ENCODE results near the gene GALNT16. TPM values are rescaled to one million over a fixed set of nuclear protein-coding genes. Genes with fewer than 3 reads are reported as not detected.

Gene GALNT16
- total and polyA plus RNA-seq, 3 donors from 2014 or later, result 5.6 to 11.1 (median 6.3) TPM

DNA sequence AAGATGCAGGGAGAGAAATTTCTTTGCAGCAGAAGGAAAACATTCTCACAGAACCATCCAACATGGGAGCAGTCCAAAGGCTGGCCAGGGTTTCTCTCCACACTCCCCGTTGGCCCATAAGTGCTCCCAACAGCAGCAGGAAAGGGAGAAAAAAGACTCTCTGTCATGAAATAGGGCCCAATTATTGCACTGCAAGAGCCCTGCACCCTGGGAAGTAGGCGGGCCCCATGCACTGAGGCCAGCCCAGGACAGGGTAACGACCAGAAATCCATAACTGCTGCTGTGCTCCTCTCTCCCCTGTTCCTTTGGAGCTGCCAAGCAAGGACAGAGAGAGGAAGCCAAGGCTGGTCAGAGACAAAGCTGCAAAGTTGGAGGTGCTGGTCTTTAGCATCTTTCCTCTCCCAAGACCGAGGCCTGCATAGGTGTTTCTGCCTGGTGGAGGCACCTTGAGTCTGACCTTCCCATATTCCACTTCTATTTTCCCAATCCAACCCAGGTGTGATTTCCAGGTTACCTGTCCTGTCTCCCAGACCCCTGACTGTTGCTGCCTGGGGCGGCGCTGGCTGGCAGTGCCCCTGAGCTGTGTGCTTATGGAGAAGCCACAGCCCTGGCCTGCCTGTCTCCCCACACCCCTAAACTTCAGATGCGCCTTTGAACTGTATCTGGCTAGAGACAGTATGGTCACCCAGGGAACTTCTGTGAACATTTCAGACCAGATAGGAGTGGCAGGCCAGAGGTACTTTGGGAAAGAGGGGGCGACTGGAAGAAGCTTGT is 6.8 kb downstream of the GALNT16 start:
- no peaks in the 10 kb centered on the region for H3K27me3 ChIP-seq
- H3K27ac ChIP-seq, result no peak overlapping the region
- TF ChIP-seq POLR2A (IDR thresholded peaks at IDR 0.05), result no peak
- TF ChIP-seq, protein P1, sequence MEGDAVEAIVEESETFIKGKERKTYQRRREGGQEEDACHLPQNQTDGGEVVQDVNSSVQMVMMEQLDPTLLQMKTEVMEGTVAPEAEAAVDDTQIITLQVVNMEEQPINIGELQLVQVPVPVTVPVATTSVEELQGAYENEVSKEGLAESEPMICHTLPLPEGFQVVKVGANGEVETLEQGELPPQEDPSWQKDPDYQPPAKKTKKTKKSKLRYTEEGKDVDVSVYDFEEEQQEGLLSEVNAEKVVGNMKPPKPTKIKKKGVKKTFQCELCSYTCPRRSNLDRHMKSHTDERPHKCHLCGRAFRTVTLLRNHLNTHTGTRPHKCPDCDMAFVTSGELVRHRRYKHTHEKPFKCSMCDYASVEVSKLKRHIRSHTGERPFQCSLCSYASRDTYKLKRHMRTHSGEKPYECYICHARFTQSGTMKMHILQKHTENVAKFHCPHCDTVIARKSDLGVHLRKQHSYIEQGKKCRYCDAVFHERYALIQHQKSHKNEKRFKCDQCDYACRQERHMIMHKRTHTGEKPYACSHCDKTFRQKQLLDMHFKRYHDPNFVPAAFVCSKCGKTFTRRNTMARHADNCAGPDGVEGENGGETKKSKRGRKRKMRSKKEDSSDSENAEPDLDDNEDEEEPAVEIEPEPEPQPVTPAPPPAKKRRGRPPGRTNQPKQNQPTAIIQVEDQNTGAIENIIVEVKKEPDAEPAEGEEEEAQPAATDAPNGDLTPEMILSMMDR (IDR thresholded peaks at IDR 0.05), result no peak
- intact Hi-C loops (cut with DNase I; ENCODE audit: low total_unique reads), result no loop called here
- H3K9me3 ChIP-seq, result no peaks in the 10 kb centered on the region
- no peaks in the 10 kb centered on the region for H3K4me1 ChIP-seq
- no peak for DNase-seq
- H3K4me3 ChIP-seq, result no peak overlapping the region
- H3K36me3 ChIP-seq (ENCODE audit: low read depth, missing control alignments), result no peaks in the 10 kb centered on the region
- 84 to 88% methylated on average over 8 of the region's 8 CpGs for WGBS, 2 donors

DNA sequence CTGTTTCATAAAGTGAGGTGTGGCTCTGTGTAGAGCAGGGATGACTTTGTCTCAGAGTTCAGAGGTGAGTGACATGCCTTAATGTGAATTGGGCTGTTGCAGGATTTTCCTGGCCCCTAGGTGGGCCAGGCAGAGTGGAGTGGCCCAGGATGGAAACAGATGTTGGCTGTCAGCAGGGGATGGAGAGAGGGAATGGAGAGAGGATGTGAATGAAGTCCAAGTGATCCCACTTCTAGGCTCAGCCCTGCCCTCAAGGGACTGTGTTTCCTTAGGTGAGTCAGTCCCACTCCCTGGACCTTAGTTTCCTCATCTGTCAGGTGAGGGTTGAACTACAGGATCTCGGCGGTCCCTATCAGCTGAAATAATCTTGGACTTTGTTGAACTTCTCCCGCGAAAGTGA is 7.5 kb downstream of the GALNT16 start:
- WGBS, 2 donors, result 94 to 95% methylated on average over 4 of the region's 4 CpGs
- H3K27ac ChIP-seq, result no peak overlapping the region
- DNase-seq, result no peak
- H3K4me1 ChIP-seq, result no peaks in the 10 kb centered on the region
- intact Hi-C loops (cut with DNase I; ENCODE audit: low total_unique reads), result no loop called here
- no peaks in the 10 kb centered on the region for H3K27me3 ChIP-seq
- no peaks in the 10 kb centered on the region for H3K36me3 ChIP-seq (ENCODE audit: low read depth, missing control alignments)
- no peak overlapping the region for H3K4me3 ChIP-seq
- no peaks in the 10 kb centered on the region for H3K9me3 ChIP-seq
- no peak for TF ChIP-seq POLR2A (IDR thresholded peaks at IDR 0.05)
- TF ChIP-seq, protein P1 (IDR thresholded peaks at IDR 0.05), result no peak

- no peak for DNase-seq
- Histone ChIP-seq H3K4me1 (no peaks in the 10 kb centered on the region), H3K27ac (no peak overlapping the region), H3K9me3 (no peaks in the 10 kb centered on the region), H3K4me3 (no peak overlapping the region), H3K36me3 (ENCODE audit: low read depth, missing control alignments) (no peaks in the 10 kb centered on the region), H3K27me3 (no peaks in the 10 kb centered on the region)
- 78 to 79% methylated on average over 2 of the region's 2 CpGs for WGBS, 2 donors
- TF ChIP-seq, protein P1 (IDR thresholded peaks at IDR 0.05), result no peak
- TF ChIP-seq POLR2A (IDR thresholded peaks at IDR 0.05), result no peak
- intact Hi-C loops (cut with DNase I; ENCODE audit: low total_unique reads), result no loop called here
Measured at GRCh38 chr14:69268223-69268622, 8.3 kb downstream of the GALNT16 start.

DNA sequence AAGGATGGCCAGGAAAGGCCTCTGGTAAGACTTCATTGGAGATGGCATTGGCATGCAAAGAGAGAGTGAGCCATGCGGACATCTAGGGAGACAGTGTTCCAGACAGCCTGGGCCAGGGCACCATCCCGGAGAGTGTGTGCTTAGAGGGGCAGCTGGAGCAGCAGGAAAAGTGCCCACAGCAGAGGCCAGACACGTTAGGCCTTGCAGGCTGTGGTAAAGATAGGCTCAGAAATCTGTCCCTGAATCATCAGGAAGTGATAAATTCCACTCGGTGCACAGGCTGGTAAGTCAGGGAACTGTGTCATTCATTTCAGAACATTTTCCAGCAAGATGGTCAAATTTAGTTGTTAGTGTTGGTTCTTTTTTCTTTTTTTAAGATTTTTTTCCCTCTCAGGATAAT is 8.8 kb downstream of the GALNT16 start:
- DNase-seq, result no peak

More for the DNA sequence above, 8.8 kb downstream of the GALNT16 start:
- TF ChIP-seq, protein P1 (IDR thresholded peaks at IDR 0.05), result no peak
- TF ChIP-seq POLR2A (IDR thresholded peaks at IDR 0.05), result no peak
- Histone ChIP-seq H3K4me3 (no peak overlapping the region), H3K27me3 (no peaks in the 10 kb centered on the region), H3K27ac (no peak overlapping the region), H3K4me1 (no peaks in the 10 kb centered on the region), H3K9me3 (no peaks in the 10 kb centered on the region), H3K36me3 (ENCODE audit: low read depth, missing control alignments) (no peaks in the 10 kb centered on the region)
- intact Hi-C loops (cut with DNase I; ENCODE audit: low total_unique reads), result no loop called here
- 71 to 79% methylated on average over 4 of the region's 4 CpGs for WGBS, 2 donors
